Epithelial cell of prostate (primary cell): Measurements from ENCODE around the gene KCNQ1.

Experiments used
- DNase-seq: peaks from one replicate; pipeline ENCODE4 v3.0.0-alpha.2; 2011; ENCODE audit warnings: low read depth, low spot score
- H3K27ac ChIP-seq: fragments of 450-650 bp; 2 replicates; pipeline ENCODE4 v1.5.1; 2017; ENCODE audit warnings: mild to moderate bottlenecking

Gene KCNQ1

GRCh38 chr11:2574043-2574552 is 129.3 kb downstream of the KCNQ1 start:
- DNase-seq, result no peak

DNA sequence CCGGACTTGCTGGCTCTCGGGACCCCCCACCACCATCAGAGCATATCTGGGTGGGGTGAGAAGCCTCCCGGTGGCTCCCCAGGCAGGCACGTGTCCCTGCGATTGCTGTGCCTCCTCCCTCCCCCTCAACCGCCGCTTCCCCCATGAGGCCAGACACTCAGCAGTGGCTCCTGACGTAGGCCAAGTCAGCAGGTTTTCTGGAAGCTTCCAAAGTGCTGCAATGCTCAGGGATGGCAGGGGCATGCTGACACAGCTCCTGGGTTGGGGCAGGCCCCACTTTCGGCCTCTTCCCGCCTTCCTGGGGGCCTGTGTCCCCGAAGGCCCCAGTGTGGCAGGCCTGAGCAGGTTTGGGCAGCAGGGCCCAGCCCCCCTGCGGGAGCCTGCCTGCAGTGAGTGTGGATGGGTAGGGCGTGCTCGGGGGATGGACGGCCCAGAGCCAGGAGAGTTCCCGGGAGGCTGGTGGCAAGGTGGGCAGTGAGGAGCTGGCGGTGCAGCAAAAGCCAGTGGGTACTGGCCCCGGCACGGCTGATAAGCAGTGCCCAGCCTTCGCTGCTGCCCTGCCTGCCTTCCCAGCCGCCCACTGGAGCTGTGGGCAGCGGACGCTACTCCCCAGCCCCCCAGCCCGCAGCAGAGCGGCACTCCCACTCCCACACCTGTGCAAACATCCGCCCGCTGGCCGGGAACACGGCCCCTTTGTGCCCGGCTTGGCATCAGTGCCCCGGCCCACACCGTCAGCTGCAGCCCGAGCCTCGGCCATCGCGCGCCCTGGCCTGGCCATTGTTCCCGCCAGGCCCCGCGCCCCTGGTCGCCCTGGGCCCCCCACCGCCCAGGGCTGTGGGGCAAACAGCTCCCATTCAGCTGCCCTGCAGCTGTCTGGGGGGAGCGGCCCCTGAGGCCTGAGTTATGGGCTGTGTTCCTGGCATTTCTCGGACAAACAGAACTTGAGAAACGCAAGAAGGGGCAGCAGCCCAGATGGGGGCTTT is 130.0 kb downstream of the KCNQ1 start:
- no peak for DNase-seq
- no peak overlapping the region for H3K27ac ChIP-seq

More at GRCh38 chr11:2574043-2574552, 129.3 kb downstream of the KCNQ1 start:
- H3K27ac ChIP-seq, result no peak overlapping the region

- no peak for DNase-seq
- no peak overlapping the region for H3K27ac ChIP-seq
Measured at GRCh38 chr11:2575591-2576051, 130.8 kb downstream of the KCNQ1 start.

GRCh38 chr11:2576111-2576510 is 131.3 kb downstream of the KCNQ1 start:
- H3K27ac ChIP-seq, result no peak overlapping the region
- DNase-seq, result no peak

DNA sequence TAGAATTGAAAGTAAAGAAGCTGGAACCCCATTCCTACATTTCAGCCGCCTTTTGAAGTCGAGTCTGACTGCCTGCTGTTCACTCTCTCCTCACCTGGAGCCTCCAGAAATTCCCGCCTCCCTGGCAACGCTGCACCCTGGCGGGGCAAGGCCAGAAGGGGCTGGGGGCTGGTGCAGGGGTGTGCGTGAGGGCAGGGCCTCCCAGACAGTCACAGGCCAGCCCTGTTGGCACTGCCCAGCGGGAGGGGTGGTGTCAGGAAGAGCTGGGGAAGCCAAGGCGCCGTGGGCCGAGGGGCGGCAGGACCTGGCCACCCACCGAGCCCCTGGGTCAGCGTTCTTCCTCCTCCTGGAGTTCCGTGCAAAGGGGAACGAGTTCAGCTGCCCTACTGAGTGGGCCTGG is 131.7 kb downstream of the KCNQ1 start:
- no peak for DNase-seq
- no peak overlapping the region for H3K27ac ChIP-seq

DNA sequence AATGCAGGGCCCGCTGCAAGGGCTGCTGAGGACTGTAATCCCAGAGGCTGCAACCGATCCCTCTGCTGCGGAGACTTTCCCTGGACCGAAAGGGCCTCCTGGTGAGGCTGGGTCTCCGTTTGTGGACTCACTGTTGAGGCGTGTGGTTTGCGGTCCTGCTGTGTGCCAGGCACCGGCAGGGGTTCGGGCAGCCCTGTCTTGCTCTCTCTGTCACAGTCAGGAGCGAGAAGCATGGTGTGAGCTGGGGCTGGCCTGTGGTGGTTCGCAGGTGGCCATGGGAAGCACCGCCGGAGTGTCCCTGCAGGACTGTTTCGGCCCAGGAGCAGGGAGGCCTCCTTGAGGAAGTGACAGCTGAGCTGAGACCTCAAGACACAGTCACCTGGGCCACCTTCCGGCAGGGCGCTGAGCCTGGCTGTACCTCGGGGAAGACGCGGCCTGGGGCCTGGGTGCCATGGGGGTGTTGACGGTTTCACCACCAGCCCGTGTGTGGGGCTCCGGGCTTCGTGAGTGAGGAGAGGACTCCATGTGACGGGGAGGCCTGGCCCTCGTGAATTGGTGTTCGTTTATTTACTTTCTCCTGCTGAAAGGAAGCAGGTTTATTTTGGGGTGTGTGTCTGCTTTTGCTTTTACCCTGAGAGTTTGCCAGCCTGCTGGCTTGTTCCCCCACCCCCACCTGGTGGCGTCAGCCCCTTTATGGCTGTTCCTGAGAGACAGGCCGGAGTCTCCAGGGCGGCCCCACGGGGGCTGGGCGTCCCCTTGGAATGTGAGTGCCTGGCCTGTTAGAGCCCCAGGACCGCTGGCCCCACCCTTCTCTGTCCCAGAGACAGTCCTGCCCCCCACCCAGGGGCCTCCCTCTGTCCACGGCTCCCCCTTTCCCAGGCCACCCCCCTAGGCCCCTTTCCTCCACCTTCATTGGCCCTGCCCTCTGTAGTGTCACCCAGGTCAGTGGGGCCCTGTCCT is 132.5 kb downstream of the KCNQ1 start:
- DNase-seq, result no peak
- H3K27ac ChIP-seq, result no peak overlapping the region

DNA sequence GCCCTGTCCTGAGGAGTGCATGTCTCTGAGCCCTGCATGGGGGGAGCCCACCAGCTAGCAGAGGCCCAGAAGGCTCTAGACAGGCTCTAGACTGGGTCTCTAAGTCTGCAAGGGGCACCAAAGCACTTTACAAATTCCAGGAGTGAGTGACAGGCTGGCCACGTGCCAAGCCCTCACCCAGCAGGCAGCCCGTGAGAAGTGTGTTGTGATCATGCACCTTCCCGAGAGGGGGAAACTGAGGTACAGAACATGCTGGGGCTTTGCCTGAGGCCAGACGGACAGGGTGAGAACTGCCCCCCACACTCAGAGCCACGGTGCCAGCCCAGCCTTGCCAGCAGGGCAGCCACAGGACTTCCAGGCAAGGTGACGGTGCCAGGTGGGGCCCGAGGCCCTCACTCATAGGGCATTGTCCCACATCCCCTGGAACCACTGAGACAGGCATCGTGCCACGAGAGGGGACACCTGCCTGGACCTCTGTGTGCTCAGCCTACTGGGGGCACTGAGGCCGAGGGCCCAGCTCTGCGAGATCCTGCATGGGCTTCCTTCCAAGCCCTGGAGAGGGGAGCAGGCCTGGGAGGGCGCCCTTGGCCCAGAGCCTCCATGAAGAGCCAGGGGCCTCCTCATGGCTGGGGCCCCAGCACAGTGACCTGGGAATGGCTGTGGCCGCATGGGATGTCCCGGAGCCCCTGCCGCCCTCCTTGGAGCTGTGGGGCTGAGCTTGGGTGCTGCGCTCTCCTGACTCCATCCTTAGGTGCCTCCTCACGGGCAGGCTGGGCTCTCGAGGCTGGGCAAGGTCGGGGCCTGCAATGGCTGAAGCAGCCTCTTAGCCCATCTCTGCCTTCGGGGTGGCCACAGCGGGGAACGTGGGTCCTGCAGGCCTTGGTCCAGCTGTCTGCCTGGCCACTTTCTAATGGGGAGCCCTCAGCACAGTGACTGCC is 133.5 kb downstream of the KCNQ1 start:
- no peak for DNase-seq
- H3K27ac ChIP-seq, result no peak overlapping the region

DNA sequence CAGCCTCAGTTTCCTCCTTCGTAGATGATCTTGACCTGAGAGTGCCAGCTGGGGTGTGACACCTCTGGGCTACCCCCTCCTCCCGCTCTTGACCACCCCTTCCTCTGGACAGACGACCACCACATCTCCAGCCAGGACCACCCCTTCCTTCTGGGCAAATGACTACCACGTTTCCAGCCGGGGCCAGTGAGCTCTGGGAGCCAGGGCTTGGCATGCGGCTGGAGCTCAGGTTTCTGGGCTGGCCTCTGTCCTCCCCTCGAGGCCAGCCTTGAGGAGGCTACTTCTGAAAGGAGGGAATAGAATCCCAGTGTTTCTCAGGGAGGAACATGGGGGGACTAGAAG is 134.1 kb downstream of the KCNQ1 start:
- no peak for DNase-seq
- H3K27ac ChIP-seq, result no peak overlapping the region

DNA sequence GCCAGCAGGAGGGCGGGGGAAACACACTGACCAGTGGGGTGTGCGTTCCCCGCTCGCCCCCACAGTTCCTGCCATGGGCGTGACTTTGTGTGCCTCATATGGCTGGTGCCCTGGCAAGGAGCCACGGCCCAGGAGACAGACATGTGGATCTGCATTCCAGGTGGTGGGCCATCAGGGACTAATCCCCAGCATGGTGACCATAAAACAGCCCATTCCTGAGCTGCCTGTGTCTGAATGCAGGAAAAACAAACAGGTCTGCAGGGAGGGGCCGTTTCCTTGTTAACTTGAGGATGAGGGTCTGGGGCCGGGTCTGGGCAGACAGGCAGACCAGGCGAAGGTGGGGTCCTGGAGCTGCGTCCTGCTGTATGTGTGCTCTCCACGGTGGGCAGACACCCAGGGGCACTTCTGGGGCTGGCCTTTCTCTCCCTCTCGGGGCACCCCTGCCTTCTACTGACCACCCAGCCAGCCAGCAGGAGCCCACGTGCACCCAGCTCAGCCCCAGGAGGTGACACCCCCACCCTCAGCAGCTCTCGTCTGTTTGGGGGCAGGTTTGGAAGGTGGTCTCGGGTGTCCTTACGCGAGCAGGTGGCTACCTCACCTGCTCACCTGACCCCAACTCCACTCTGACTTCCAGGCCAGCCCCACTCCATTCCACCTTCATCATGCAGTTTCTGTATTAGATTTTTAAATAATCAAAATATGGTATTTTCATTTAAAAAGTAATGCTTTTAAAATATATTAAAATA is 134.7 kb downstream of the KCNQ1 start:
- no peak for DNase-seq
- H3K27ac ChIP-seq, result no peak overlapping the region

- no peak overlapping the region for H3K27ac ChIP-seq
- no peak for DNase-seq
Measured at GRCh38 chr11:2580061-2580421, 135.2 kb downstream of the KCNQ1 start.

GRCh38 chr11:2580571-2581001 is 135.8 kb downstream of the KCNQ1 start:
- no peak for DNase-seq
- no peak overlapping the region for H3K27ac ChIP-seq

DNA sequence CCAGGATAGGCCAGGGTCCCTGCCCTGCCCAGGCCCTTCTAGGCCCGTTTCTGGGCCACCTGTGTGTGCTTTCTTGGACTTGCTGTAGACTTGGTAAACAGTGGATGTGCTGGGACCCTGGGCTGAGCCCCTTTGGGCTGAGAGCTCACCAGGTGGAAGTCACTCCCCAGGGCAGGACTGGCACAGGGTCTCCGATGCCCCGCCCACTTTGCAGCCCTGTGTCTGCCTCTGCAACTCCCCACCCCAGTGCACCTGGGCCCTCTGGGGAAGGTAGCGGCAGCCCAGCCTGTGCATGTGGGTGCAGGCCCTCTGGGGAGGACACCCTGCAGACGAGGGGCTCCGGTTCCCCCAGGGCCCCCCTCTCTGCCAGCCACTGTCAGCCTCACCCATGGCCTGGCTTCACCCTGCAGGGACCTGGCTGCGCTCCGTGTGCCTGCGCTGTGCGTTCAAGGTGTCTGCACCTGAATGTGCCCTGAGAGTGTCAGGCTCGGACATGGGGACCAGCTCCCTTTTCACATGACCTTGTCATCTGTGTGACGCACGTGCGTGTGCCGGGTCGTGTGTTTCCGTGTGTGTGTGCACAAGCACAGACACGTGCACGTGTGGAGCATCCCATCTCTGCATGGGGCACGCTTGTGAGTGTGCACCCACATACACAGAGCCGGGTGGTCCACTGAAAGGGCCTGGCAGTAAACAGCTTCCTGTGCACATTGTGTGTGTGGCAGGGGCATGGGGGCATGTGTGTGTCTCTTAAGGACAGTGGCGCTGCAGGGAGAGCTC is 136.5 kb downstream of the KCNQ1 start:
- no peak for DNase-seq
- H3K27ac ChIP-seq, result no peak overlapping the region

DNA sequence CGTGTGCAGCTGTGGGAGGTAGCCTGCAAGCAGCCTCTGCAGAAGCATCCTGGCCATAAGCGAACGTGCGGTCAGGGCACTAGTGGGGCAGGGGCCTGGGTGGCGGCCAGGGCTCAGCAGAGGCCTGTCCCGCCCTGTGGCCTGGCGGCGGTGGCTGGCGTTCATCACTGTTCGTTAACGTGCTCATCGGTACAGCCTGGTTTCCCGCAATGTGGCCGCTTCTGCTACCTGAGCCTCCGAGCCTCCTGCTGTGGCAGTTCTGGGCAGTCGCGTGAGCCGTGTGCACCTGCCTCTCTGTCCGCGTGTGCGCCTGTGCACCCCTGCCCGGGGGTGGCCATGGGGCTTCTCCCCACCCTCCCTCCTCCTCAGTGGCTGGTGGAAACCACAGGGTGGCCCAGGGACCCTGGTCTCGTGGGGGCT is 137.1 kb downstream of the KCNQ1 start:
- H3K27ac ChIP-seq, result no peak overlapping the region
- no peak for DNase-seq

DNA sequence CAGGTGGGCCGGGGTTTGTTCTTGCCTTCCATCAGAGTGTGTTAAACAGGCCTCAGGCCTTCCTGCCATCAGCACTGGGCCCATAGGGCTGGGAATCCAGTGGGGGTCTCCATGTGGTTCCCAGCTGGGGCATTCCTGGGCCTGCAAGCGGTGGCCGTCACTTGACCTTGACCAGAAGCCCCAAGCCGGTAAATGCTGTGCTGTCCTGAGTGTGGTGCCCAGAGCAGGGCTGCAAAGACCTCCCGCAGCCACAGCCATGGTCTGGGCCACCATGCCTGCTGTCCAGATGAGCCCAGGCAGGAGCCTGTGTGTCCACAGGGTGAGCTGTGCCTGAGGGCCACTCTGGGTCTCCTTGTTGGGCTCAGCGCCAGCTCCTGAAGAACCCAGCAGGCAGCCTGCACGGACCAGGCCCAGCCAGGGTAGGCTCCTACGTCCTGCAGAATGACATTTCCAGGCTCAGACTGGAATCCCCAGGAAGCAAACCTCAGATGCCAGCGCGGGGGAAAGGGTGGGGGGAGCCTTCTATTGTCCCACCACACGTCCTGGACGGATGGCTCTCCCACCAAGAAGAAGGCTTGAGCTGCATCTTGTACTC is 137.6 kb downstream of the KCNQ1 start:
- no peak for DNase-seq
- H3K27ac ChIP-seq, result no peak overlapping the region

GRCh38 chr11:2582946-2583604 is 138.3 kb downstream of the KCNQ1 start:
- no peak overlapping the region for H3K27ac ChIP-seq
- no peak for DNase-seq

DNA sequence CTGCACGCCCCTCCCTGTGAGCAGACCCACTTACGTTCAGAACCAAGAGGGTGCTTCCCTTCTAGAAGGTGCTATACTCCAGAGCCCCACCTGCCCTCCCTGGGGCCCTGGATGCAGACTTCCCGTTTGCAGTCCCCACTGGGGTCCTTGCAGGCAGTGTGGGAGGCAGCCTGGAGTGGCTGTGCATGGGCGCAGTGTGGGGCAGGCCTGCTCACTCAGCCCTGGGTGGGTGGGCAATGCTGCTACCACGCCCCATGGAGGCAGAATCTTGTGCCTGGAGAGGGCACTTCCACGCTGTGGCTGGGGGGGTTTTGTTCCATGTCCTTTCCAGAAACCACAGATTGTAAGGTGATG is 138.8 kb downstream of the KCNQ1 start:
- no peak for DNase-seq
- H3K27ac ChIP-seq, result no peak overlapping the region

DNA sequence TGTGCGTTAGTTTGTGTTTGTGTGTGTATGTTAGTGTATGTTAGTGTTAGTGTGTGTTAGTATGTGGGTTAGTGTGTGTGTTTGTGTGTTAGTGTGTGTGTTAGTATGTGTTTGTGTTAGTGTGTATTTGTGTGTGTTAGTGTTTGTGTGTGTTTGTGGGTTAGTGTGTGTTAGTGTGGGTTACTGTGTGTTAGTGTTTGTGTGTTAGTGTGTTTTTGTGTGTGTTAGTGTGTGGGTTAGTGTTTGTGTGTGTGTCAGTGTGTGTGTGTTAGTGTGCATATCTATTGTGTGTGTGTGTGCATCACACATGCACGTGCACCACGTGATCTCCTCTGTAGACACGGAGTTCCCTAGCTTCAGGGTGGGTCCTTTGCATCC is 139.6 kb downstream of the KCNQ1 start:
- no peak overlapping the region for H3K27ac ChIP-seq
- DNase-seq, result no peak
